MCF 10A (cell line): ENCODE measurements around the gene RAF1. TPM values are rescaled to one million over a fixed set of nuclear protein-coding genes. Genes with fewer than 3 reads are reported as not detected.
"Not testable (repeated sequence)": the region's sequence is repeated elsewhere in the genome, so short reads cannot be mapped to it uniquely, and the experiment has no call there.

Source experiments
- BruUV-seq: library from RNA; stranded (reverse); fragments of 400-500 nt; replicated peaks from 2 replicates; lab custom pipeline; 2021; lab: Mats Ljungman, UMichigan
- CTCF ChIA-PET: fragments of 300-600 bp; sonication (Branson Sonifier 250); formaldehyde crosslinking; extraction: SDS; loops from one replicate; lab custom pipeline; 2021; ENCODE audit warnings: antibody characterized with exemption, inconsistent platforms; lab: Yijun Ruan, JAX
- POLR2A ChIA-PET: fragments of 300-600, 350-650 bp; sonication (Branson Sonifier 250); formaldehyde crosslinking; extraction: SDS; loops from one replicate; lab custom pipeline; 2020; ENCODE audit warnings: antibody characterized with exemption, inconsistent platforms; lab: Yijun Ruan, JAX
- DNase-seq: peaks from one replicate; pipeline ENCODE4 v3.0.0-alpha.2; 2018; ENCODE audit not compliant: unreplicated experiment
- H3K27ac Mint-ChIP-seq: one replicate; pipeline ENCODE4 v1.8.0; 2022; ENCODE audit warnings: mild to moderate bottlenecking, low read depth, mixed read lengths; ENCODE audit not compliant: unreplicated experiment
- H3K27me3 Mint-ChIP-seq: one replicate; pipeline ENCODE4 v1.8.0; 2022; ENCODE audit warnings: mixed read lengths; ENCODE audit not compliant: insufficient read depth, unreplicated experiment
- H3K36me3 Mint-ChIP-seq: one replicate; pipeline ENCODE4 v1.8.0; 2022; ENCODE audit warnings: mild to moderate bottlenecking, moderate library complexity, mixed read lengths; ENCODE audit not compliant: insufficient read depth, unreplicated experiment
- H3K4me1 Mint-ChIP-seq: one replicate; pipeline ENCODE4 v1.8.0; 2022; ENCODE audit warnings: mixed read lengths; ENCODE audit not compliant: insufficient read depth, unreplicated experiment
- H3K4me3 Mint-ChIP-seq: one replicate; pipeline ENCODE4 v1.8.0; 2022; ENCODE audit warnings: mild to moderate bottlenecking, moderate library complexity, mixed read lengths; ENCODE audit not compliant: unreplicated experiment
- H3K9me3 Mint-ChIP-seq: one replicate; pipeline ENCODE4 v1.8.0; 2022; ENCODE audit warnings: mixed read lengths; ENCODE audit not compliant: unreplicated experiment
- CTCF ChIP-seq: fragments of 200-600 bp; IDR thresholded peaks from one replicate; pipeline ENCODE4 v1.8.0; 2022; ENCODE audit warnings: antibody characterized with exemption, mild to moderate bottlenecking; ENCODE audit not compliant: unreplicated experiment
- intact Hi-C: fragments of 100-400 bp; cut with micrococcal nuclease; formaldehyde crosslinking; loops from 2 replicates; pipeline ENCODE4 v1.14.1; 2022
- total RNA-seq: library from RNA; stranded (reverse); gene quantifications from 2 replicates; pipeline ENCODE4 v1.2.3, GENCODE V29; 2022

RAF1 gene
- total RNA-seq, 1 experiment from 2014 or later: 76.8 TPM

- TF ChIP-seq CTCF: no peak
- ChIA-PET POLR2A (interaction anchor here (0.7 to 1.7 kb wide), 6 partner anchors 14 to 86 kb away, joined by 3 to 10 read pairs (median 6); partner anchors contain the start of gene RAF1), CTCF (interaction anchor here (0.6 to 1.5 kb wide), 4 partner anchors 40 to 226 kb away, joined by 3 to 6 read pairs (median 4); no protein-coding TSS in a partner anchor)
- Mint-ChIP-seq H3K27me3 (no peaks in the 10 kb centered on the region), H3K4me1 (peaks cover 18% of the 10 kb centered on the region), H3K27ac (peak overlapping the region; percentile 61), H3K4me3 (peak overlapping the region; percentile 23), H3K9me3 (no peaks in the 10 kb centered on the region), H3K36me3 (peaks cover 7% of the 10 kb centered on the region)
- no peak for DNase-seq
- intact Hi-C loops: no loop called here
- BruUV-seq: no TSS peak
These were observed 19.5 kb downstream of the RAF1 start for GRCh38 chr3:12644331-12644937.

GRCh38 chr3:12643724-12644123 is 20.2 kb downstream of the RAF1 start:
- intact Hi-C loops: no loop called here
- peaks cover 7% of the 10 kb centered on the region for H3K36me3 Mint-ChIP-seq
- H3K27me3 Mint-ChIP-seq: no peaks in the 10 kb centered on the region
- BruUV-seq: no TSS peak
- ChIA-PET POLR2A (interaction anchor here (0.7 to 1.7 kb wide), 5 partner anchors 13 to 86 kb away, joined by 3 to 10 read pairs (median 7); partner anchors contain the start of gene RAF1), CTCF (interaction anchor here (1.1 kb wide), 1 partner anchor 225 kb away, joined by 3 read pairs; no protein-coding TSS in a partner anchor)
- no peaks in the 10 kb centered on the region for H3K9me3 Mint-ChIP-seq
- peaks cover 18% of the 10 kb centered on the region for H3K4me1 Mint-ChIP-seq
- H3K27ac Mint-ChIP-seq: peak overlapping the region; percentile 61
- TF ChIP-seq CTCF: no peak
- DNase-seq: no peak
- no peak overlapping the region for H3K4me3 Mint-ChIP-seq

GRCh38 chr3:12643010-12643380 is 20.9 kb downstream of the RAF1 start:
- ChIA-PET POLR2A (no interaction called here), CTCF (no interaction called here)
- no peak overlapping the region for H3K27ac Mint-ChIP-seq
- TF ChIP-seq CTCF: no peak
- no peaks in the 10 kb centered on the region for H3K9me3 Mint-ChIP-seq
- no peak for DNase-seq
- H3K4me1 Mint-ChIP-seq: peaks cover 17% of the 10 kb centered on the region
- no peaks in the 10 kb centered on the region for H3K27me3 Mint-ChIP-seq
- H3K36me3 Mint-ChIP-seq: peaks cover 7% of the 10 kb centered on the region
- H3K4me3 Mint-ChIP-seq: no peak overlapping the region
- intact Hi-C loops: no loop called here
- BruUV-seq: no TSS peak

GRCh38 chr3:12640853-12641252 is 23.1 kb downstream of the RAF1 start:
- H3K9me3 Mint-ChIP-seq, intact Hi-C loops, H3K36me3 Mint-ChIP-seq, H3K27me3 Mint-ChIP-seq, BruUV-seq, DNase-seq, H3K4me3 Mint-ChIP-seq, H3K27ac Mint-ChIP-seq, CTCF ChIA-PET, POLR2A ChIA-PET: not testable (repeated sequence)
- H3K4me1 Mint-ChIP-seq: peaks cover 13% of the 10 kb centered on the region
